ENCODE measurements around the gene SDCCAG8.

- no peak for TF ChIP-seq PHF8 (IDR thresholded peaks at IDR 0.05; ENCODE audit: borderline replicate concordance, low read depth)
- no peak for TF ChIP-seq RFX5 (IDR thresholded peaks at IDR 0.05)
- no peak for TF ChIP-seq EP300 (IDR thresholded peaks at IDR 0.05)
- no peak for TF ChIP-seq CHD2 (IDR thresholded peaks at IDR 0.05; ENCODE audit: low read length, partially characterized antibody)
- TF ChIP-seq CTCF (IDR thresholded peaks at IDR 0.05) = no peak
- no peak for TF ChIP-seq ESRRA (IDR thresholded peaks at IDR 0.05; ENCODE audit: borderline replicate concordance, low read length)
Measured at GRCh38 chr1:243455760-243456651, 200.2 kb downstream of the SDCCAG8 start.

Measured in A549 (cell line).